Tibial nerve (tissue), 4 donors: ENCODE measurements around the gene LEP.

Experiments
- EP300 ChIP-seq, 2 donors: sonication (generic); formaldehyde crosslinking; IDR thresholded peaks; one replicate each; pipeline ENCODE4 v1.6.1; 2017; ENCODE audit warnings: antibody characterized with exemption in 2 of 2, mild to moderate bottlenecking in 1 of 2
- POLR2A ChIP-seq, 2 donors: fragments of 450-650 bp; IDR thresholded peaks; one replicate each; pipeline ENCODE4 v1.6.1; 2017; ENCODE audit warnings: antibody characterized with exemption in 2 of 2, mild to moderate bottlenecking in 2 of 2, moderate library complexity in 2 of 2
- TF ChIP-seq, protein P1 (sequence below), 5 experiments: fragments of 200-600 bp in 3 of 5; fragments of 450-650 bp in 2 of 5; sonication (generic) in 3 of 5; IDR thresholded peaks; one replicate each; pipeline ENCODE4 v1.5.1; 2016 to 2019; ENCODE audit warnings: antibody characterized with exemption in 5 of 5, mild to moderate bottlenecking in 3 of 5, moderate library complexity in 2 of 5

- TF ChIP-seq, protein P1, sequence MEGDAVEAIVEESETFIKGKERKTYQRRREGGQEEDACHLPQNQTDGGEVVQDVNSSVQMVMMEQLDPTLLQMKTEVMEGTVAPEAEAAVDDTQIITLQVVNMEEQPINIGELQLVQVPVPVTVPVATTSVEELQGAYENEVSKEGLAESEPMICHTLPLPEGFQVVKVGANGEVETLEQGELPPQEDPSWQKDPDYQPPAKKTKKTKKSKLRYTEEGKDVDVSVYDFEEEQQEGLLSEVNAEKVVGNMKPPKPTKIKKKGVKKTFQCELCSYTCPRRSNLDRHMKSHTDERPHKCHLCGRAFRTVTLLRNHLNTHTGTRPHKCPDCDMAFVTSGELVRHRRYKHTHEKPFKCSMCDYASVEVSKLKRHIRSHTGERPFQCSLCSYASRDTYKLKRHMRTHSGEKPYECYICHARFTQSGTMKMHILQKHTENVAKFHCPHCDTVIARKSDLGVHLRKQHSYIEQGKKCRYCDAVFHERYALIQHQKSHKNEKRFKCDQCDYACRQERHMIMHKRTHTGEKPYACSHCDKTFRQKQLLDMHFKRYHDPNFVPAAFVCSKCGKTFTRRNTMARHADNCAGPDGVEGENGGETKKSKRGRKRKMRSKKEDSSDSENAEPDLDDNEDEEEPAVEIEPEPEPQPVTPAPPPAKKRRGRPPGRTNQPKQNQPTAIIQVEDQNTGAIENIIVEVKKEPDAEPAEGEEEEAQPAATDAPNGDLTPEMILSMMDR (IDR thresholded peaks at IDR 0.05), result no peak
- TF ChIP-seq EP300 (IDR thresholded peaks at IDR 0.05) (no peak), POLR2A (IDR thresholded peaks at IDR 0.05) (no peak)
These were observed 10.3 kb downstream of the LEP start for GRCh38 chr7:128251337-128251736.
